Activated T-cell treated with anti-CD3 and anti-CD28 coated beads, Interleukin-2, amount 50 U/mL, for 1 hour (primary cell): ENCODE data around the gene ADAM8.
"Not testable (repeated sequence)": the region's sequence is repeated elsewhere in the genome, so short reads cannot be mapped to it uniquely, and the experiment has no call there.

ENCODE experiments used
- DNase-seq: peaks from one replicate; pipeline ENCODE4 v3.0.0-alpha.2; 2020

Gene ADAM8

DNA sequence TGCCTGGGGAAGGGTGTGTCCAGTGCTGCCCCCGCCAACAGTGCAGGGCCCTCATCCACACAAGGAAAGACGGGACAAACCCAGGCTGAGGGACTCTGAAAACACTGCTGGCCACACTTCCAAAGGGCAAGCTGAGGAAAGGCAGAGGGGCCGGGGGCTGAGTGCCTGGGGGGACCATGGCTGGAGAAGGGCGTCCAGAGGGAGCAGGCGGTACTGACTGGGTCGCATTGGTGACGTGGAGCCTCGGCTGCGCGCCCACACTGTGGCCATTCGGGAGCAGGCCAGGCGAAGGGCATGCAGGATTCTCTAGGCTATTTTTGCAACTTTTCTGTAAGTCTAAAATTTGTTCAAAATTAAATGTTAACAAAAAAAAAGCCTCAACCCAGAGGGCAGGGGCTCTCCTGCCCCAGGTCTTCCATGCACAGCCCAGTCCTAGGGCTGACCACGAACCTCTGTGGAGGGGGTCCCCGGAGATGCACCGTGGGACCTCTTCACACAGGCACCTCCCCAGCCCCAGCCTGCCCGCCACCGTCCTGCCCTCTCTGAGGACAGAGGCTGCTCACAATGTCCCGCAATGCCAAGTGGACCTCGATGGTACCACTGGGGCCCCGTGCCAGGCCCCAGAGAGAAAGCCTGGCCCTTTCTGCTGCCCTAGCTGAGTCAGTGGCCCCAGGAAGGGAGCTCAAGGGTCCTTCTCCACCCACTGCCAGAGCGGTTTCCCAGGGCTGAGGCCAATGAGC, 10.4 kb downstream of the ADAM8 start:
- no peak for DNase-seq

DNA sequence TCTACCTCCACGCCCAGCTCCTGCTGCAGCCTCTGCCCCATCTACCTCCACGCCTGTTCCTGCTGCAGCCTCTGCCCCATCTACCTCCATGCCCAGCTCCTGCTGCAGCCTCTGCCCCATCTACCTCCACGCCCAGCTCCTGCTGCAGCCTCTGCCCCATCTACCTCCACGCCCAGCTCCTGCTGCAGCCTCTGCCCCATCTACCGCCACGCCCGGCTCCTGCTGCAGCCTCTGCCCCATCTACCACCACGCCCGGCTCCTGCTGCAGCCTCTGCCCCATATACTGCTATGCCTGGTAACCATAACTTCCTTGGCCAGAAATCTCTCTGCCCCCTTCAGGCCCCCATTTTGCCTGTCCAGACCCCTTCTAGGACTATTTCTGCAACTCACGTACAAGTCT, 11.6 kb downstream of the ADAM8 start:
- not testable (repeated sequence) for DNase-seq

DNA sequence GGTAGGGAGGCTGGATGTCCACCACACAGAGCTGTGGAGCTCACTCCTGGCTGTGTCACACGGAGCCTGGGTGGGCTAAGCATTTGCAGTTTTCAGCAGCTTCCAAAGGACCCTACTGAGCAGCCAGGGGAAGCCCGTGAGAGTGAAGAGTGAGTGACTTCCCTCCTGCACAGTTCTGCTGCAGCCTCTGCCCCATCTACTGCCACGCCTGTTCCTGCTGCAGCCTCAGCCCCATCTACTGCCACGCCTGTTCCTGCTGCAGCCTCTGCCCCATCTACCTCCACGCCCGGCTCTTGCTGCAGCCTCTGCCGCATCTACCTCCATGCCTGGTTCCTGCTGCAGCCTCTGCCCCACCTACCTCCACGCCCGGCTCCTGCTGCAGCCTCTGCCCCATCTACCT, 12.2 kb downstream of the ADAM8 start:
- peak; percentile 54 for DNase-seq

DNA sequence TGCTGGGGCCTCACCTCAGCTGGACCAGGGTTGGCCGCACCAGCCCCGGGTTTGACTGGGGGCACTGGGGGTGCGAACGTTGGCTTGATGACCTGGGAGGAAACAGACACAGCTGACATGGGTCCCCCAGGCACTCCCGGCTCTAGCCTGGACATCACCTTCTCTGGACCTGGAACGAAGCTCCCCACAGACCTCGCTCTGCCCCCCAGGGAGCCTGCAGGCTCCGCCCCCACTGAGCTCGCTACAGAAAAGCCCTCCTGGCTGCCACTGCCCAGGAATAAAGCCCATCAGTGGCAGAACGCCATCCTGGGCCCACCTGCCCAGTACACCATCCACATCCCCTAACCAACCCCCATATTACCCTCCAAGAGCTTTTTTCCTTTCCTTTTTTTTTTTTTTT, 13.0 kb downstream of the ADAM8 start:
- no peak for DNase-seq

DNA sequence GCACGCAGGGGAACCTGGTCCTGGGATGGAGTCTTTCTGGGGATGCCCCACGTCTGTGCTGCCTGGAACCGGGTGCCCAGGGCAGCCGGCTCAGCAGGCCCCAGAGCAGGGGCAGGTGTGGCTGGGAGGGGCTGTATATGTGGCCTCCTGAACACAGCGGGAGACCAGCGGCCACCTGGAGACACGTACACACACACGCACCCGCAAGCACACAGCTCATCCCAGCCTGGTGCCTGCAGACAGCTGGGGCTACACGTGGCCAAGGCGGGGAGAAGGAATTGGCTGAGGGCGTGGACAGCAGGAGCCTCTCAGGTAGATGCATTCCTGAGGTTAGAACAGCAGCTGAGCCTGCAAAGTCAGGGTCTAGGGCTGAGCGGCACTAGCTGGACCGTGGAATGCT, 14.0 kb downstream of the ADAM8 start:
- DNase-seq: no peak

DNA sequence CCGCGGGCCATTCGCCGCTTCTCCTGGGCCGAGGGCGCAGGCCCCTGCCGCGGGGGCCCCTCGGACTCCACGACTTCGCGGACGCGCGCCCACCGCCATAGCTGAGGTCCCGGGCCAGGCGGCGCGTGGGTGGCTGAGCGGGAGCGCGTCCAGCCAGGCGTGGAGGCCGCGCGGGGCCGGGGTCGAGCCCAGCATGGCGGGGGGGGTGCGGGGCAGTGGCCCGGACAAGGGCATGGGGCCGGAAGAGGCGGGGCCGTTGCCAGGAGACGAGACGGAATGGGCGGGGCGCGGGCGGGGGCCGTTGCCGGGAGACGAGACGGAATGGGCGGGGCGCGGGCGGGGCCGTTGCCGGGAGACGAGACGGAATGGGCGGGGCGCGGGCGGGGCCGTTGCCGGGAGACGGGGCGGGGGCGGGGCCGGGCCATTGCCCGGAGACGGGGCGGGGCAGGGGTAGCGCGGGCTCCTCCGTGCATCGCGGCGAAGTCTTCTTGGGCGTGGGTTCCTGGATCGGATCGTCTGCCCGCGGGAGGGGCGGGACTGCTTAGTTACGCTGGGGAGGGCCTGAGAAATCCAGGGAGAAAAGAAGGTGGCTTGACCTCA, 14.8 kb downstream of the ADAM8 start:
- DNase-seq: peak; percentile 88

DNA sequence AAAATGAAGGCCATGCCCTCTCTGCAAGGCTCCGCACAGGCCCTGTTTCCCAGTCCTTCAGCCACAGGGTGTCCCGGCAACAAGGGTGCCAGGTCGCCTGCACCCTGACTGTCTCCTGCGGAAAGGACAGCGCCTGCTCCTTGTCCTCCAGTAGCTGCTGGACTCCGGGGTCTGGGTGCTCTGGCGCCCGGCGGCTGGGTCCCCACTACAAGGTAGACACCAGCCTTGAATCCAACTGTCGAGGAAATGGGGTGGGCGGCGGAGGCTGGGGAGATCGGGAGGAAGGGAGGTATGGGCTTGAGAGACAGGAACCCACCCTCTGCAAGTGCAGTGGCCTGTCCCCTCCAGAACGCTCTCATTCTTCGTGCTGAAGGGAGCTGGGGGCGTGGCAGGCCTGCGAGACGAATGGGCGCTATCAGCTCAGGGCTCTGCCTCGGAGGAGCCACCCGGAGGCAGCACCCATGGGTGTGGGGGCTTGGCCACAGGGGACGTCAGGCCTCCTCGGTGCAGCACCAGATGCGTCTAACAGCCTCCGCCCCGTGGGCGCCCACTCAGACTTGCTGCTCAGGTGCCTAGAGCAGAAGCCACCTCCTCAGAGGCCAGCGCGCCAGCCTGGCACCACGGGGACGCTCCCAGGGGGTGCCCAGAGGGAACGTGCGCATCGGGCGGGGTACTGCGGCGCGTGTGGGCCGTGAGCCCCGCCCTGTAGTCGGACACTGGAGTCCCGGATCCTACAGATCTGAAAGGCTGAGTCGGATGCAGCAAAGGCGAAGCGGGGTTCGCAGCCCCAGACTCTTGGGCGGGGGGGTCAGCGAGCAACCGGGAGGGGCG, 15.6 kb downstream of the ADAM8 start:
- peak; percentile 77 for DNase-seq

DNA sequence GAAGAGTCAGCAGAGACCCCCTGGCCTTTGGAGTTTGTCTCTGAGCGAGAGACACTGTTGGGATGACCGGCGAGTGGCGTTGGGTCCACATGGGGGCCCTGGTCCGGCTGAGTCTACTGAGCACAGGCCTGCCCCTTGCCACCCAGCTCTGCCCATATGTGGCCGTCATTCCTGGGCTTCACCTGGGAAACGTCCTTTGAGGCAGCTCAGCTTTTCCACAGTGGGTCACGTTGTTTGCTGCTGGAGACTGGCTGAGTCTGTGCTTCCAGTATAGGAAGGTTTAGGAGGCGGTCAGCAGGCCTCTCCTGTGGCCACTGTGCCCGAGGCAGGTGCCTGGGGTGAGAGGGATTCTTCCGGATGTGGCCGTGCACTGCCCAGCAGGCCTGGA, 17.1 kb downstream of the ADAM8 start:
- no peak for DNase-seq

DNA sequence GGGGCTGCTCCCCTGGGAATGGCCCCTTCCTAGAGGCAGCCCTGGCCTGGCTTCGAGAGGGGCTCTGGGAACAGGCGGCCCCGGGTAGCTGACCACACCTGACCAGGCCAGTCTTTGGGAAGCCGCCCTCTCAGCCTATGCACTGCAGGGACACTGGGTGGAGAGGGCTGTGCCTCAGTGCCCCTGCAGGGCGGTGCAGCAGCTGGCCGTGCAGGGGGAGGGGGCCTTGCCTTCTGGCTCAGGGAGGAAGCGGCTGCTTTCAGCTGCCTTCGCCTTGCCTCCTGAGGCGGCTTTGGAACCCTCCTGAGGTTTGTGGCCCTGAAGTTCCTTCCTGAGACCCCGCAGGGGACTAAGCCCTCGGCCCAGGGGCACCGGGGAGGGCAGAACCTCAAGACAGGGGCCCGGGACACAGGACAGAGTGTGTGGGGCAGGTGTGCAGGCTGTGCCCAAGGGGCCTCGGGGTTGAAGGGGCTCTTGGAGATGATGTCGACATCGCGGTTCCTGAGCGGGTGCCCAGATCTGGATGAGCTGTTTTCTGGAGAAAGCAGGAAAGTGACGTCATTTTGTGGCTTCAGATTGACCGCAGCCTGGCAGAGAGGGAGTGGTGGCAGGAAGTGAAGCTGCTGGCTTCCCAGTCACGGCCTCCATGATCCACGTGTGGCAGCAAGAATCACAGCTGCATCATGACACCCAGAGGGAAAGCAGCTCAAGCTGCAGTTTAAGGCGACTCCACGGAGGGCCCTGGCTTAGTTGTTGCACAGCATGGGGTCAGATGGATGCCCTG, 17.7 kb downstream of the ADAM8 start:
- peak; percentile 82 for DNase-seq

DNA sequence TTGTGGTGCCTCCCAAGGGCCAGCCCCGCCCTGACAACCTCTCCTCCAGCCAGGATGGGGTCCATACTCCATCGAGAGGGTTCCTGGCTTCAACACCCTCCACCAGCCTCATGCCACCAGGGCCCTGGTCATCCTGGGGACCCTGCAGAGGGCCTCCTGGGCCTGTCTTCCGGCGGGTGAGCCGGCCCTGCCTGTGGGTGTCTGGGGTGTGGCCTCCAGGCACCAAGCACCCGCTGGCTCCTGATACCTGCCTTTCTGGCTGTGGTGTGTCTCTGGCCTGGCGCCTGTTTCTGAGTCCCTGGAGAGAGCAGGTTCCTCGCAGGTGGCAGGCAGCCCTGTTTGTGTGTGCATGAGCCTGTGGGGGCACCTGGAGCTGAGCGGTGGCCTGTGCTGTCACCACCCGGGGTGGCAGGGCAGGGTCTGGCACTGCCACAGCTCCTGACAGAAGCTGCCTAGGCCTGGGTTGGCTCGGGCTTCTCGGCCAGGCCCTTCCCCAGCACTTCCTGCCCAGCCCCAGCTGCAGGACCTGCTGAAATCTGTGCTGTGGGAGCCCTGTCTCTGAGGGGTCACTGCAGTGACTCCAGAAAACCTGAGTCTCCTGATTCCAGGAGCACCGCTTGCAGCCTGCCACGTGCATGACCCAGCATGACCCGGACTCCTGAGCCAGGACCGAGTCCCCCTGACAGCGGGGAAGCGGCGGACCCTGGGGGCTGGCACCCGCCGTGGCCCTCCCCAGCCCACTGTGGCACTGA, 18.4 kb downstream of the ADAM8 start:
- peak; percentile 60 for DNase-seq

DNA sequence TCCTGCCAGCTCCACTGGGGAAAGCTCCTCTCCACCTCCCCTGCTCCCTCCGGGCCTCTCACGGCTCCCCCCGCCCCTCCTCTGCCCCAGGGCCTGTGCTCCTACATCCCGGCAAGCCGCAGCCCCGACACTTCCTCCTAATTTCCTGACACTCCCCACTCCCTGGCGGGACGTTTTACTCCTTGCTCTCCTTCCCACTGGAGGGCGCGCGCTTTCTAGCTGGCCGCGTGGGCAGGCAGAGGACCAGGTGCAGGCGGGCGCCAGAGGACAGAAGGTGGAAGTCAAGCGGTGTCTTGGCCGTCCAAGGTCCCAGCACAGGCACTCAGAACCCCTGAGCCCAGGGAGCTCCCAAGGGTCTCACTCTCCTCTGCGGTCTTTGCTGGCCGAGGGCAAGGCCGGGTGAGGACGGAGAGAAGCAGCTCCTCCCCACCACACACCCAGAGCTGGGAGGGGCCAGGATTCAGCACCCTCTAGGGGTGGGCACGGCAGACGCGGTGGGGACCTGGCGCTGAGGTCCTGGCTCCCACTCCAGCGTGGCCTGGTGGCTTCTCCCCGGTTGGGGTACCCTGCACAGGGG, 19.1 kb downstream of the ADAM8 start:
- peak; percentile 51 for DNase-seq

DNA sequence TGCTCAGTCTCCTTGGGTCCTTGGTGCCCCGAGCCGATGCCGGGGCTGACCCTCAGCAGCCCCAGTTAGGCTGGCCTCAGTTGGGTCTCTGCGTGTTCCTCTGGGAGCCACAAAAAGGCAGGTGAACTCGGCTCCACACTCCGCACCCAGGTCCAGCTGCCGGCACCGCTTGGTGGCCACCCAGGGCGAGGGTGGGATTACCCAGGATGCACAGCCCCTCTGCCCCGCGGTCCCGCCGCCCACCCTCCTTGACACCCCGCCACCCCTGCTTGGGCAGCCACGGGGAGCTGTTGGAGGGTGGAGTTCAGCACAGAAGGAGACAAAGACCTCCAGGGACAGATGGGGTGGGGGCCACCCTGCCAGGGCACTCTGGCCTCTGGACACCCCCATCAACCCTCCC, 21.3 kb downstream of the ADAM8 start:
- DNase-seq: no peak

DNA sequence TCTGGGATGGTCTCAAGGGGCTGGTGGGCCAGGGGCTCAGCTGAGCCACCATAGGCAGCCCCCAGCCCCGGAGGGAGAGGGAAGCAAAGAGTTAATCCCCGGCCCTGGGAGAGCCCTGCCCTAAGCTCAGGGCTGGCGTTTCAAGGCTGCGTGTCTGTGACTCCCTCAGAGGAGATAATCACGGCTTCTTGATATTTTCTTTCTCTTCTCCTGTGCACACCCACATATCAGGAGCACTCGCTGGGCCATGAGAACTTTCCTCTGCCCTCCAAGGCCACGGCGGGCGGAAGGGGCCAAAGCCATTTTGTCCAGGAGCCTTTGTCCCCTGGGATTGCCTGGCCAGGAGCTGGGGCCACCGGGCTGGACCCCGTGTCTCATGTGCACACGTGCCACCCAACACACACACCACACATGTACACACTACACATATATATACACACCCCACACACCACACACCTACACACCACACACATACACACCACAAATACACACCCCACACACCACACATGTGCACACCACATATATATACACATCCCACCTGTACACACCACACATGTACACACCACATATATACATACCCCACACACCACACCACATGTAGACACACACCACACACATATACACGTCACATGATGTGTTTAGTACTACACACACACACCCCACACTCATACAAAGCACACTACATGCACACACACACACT, 22.1 kb downstream of the ADAM8 start:
- DNase-seq: no peak

DNA sequence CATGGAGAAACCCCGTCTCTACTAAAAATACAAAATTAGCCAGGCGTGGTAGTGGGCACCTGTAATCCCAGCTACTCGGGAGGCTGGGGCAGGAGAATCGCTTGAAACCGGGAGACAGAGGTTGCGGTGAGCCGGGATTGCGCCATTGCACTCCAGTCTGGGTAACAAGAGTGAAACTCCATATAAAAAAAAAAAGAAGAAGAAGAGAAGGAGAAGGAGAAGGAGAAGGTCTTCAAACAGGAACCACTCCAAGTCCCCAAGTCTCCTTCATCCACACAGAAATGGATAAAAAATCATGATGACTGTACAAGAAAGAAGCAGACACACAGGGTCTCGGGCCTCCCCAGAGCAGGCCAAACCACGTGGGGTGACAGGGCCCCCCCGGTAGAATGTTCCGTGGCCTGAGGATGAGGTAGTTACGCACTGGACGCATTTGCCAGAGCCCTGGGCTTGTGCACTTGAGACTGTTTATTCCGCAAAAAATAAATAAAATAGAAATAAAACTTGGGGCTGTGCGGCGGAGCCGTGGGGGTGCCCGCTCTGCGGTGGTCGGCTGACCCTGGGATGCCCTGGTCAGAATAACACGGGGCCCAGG, 23.2 kb downstream of the ADAM8 start:
- no peak for DNase-seq

DNA sequence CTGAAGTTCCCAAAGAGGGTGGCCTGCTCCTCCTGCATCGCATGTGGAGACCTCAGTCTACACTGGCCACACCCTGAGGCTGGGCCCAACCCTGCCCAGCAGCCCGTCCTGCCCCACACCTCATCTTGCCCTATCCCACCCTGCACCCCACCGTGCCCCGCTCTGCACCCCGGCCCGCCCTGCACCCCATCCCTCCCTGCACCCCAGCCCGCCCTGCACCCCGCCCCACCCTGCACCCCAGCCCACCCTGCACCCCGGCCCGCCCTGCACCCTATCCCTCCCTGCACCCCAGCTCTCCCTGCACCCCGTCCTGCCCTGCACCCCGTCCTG, 24.5 kb downstream of the ADAM8 start:
- DNase-seq: no peak

DNA sequence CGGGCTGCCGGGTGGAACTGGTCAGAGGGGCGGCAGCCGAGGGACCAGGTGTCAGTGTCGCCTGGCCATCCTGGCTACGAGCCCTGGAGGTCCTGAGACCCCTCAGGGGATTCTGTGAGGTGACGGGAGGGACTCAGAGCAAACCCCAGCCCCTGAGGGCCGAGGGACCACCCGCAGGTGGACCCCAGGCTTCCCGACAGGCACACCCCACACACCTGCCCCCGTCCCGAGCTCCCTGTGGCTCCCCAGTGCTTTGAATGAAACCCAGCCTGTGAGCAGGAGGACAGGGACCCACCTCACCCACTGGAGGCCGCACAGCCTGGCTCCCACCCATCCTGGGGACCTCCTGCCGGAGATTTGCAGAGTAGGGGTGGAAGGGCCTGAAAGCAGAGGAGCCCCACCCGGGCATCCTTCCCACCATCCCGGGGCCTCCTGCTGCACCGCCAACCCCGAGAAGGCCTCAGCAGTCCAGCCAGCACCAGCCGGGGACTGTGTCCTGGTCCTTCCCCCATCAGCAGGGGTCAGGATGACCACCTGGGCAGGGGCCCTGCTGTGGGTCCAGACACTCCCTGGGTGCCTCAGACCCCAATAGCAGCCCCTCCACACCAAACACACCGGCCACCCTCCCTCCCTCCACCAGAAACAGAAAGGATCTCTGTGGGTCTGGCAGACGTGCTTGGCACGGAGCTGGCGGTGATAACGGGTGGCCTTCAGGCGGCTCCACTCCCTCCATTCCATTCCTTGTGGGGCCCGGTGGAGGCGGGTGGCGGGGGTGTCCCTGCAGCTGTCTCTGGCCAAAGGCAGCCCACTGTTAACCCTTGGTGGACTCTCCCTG, 25.1 kb downstream of the ADAM8 start:
- DNase-seq: no peak

DNA sequence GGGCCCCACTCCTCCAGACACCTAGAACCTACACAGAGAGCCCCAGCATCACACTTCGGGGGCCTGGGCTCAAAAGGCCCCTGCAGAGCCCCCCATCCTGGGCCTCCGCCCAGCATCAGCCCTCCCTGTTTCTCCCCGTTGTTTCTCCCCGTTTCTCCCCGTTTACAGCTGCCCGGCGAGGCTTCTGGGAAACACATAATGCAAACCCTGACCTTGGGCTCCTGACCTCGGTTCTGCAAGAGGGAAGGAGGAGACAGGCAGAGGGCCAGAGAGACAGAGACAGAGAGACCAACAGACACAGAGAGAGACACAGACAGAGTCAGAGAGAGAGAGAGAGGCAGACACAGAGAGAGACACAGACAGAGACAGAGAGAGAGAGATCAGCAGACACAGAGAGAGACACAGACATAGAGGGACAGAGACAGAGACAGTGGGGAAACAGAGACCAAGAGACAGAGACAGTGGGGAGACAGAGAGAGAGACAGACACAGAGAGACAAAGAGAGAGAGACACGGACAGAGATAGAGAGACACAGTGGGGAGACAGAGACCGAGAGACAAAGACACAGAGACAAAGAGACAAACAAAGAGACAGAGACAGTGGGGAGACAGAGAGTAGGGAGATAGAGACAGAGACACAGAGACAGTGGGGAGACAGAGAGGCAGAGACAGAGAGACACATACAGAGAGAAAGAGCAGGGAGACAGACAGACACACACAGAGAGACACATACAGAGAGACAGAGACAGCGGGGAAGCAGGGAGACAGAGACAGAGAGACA, 26.5 kb downstream of the ADAM8 start:
- DNase-seq: no peak

DNA sequence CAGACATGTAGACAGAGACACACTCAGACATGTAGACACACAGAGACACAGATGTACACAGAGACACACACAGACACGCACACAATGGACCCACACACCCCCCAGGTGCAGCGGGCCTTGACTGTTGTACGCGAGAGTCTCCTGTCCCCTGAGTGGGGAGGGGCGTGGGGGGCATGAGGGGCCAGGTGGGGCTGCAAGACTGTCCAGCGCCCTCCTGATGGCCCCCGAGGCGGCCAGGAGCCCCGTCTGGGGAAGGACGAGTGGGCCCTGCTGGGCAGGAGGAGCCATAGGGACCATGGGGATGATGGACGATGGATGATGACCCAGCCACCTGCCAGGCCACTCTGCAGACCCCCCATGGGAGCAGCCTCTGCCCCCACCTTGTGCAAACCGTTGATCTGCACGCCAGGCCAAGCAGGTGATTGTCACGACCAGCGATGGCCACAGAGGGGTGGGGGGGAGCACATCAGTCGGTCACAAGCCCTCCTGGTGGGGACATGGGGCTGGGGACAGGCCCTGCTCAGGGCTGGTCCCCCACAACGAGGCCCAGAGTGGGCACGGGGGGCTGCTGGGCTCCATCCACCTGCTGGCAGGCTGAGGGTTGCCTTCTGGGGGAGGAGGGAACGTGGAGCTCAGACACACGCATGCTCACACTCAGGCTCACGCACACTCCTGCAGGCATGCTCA, 27.4 kb downstream of the ADAM8 start:
- no peak for DNase-seq

DNA sequence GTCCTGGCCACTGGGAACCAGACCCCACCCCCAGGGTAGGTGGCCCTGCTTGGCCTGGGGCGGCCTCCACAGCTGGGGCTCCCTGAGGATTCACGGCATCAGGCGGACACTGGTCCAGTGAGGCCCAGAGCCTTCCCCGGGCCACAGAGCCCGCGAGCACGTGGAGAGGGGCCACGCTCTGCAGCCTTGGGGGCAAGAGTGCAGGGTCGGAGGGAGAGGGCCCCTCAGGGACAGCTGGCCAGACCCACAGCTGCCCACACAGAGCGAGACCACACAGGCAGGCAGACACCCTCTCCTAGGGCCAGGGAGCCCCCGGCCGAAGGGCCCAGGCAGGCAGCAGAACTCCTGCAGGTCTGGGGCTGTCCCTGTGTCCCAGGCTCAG, 28.3 kb downstream of the ADAM8 start:
- DNase-seq: no peak
